OCI-LY7 (cell line): ENCODE results near the gene TULP4. TPM values are rescaled to one million over a fixed set of nuclear protein-coding genes. Genes with fewer than 3 reads are reported as not detected.

Experiments
- BruUV-seq: library from RNA; stranded (reverse); fragments of 400-500 nt; replicated peaks from 2 replicates; lab custom pipeline; 2021; lab: Mats Ljungman, UMichigan
- CTCF ChIA-PET: fragments of 300-600 bp; sonication (Branson Sonifier 250); formaldehyde crosslinking; loops from one replicate; lab custom pipeline; 2022; ENCODE audit warnings: antibody characterized with exemption; ENCODE audit not compliant: unreplicated experiment; lab: Charles Lee
- POLR2A ChIA-PET: fragments of 300-600 bp; sonication (Branson Sonifier 250); formaldehyde crosslinking; loops from one replicate; lab custom pipeline; 2022; ENCODE audit warnings: antibody characterized with exemption; lab: Charles Lee
- DNase-seq: peaks from one replicate; pipeline ENCODE4 v3.0.0-alpha.2; 2015; ENCODE audit warnings: low spot score
- H2AFZ ChIP-seq: fragments of 200-600 bp; sonication (generic), shearing (Covaris generic); 2 replicates; pipeline ENCODE4 v1.6.1; 2014; ENCODE audit warnings: mild to moderate bottlenecking, antibody characterized with exemption, low read length, moderate library complexity
- H3K27ac ChIP-seq: fragments of 200-600 bp; sonication (generic); 2 replicates; pipeline ENCODE4 v1.5.1; 2014; ENCODE audit warnings: mixed run types, low read depth, mild to moderate bottlenecking, moderate library complexity, low read length, inconsistent platforms; ENCODE audit not compliant: poor library complexity, severe bottlenecking
- H3K36me3 ChIP-seq: fragments of 200-600 bp; sonication (generic); 2 replicates; pipeline ENCODE4 v1.6.1; 2014; ENCODE audit warnings: mild to moderate bottlenecking, antibody characterized with exemption, low read length, moderate library complexity, mixed read lengths; ENCODE audit not compliant: insufficient read depth
- H3K4me1 ChIP-seq: fragments of 200-600 bp; sonication (generic); 2 replicates; pipeline ENCODE4 v1.5.1; 2014; ENCODE audit warnings: mild to moderate bottlenecking, low read length; ENCODE audit not compliant: insufficient read depth, poor library complexity, severe bottlenecking
- H3K4me2 ChIP-seq: fragments of 200-600 bp; sonication (generic); 2 replicates; pipeline ENCODE4 v1.6.1; 2014; ENCODE audit warnings: mild to moderate bottlenecking, low read length
- H3K4me3 ChIP-seq: fragments of 200-600 bp; sonication (generic); 2 replicates; pipeline ENCODE4 v1.5.1; 2014; ENCODE audit warnings: mild to moderate bottlenecking, low read depth, low read length; ENCODE audit not compliant: poor library complexity, severe bottlenecking
- H3K79me2 ChIP-seq: fragments of 200-600 bp; sonication (generic); 2 replicates; pipeline ENCODE4 v1.6.1; 2016; ENCODE audit warnings: low read depth, mild to moderate bottlenecking, low read length, moderate library complexity, mixed read lengths; ENCODE audit not compliant: insufficient read depth
- H3K9me2 ChIP-seq: fragments of 200-600 bp; sonication (generic); 2 replicates; pipeline ENCODE4 v1.6.1; 2016; ENCODE audit warnings: mild to moderate bottlenecking, low read length, mixed read lengths; ENCODE audit not compliant: insufficient read depth
- H3K9me3 ChIP-seq: fragments of 200-600 bp; sonication (generic); 2 replicates; pipeline ENCODE4 v1.6.1; 2014; ENCODE audit warnings: mild to moderate bottlenecking, mixed run types, low read length, mixed read lengths
- H4K20me1 ChIP-seq: fragments of 200-600 bp; sonication (generic); 2 replicates; pipeline ENCODE4 v1.6.1; 2014; ENCODE audit warnings: mild to moderate bottlenecking, antibody characterized with exemption, low read length, moderate library complexity, mixed read lengths; ENCODE audit not compliant: insufficient read depth
- EZH2phosphoT487 ChIP-seq: fragments of 200-600 bp; sonication (generic); IDR thresholded peaks from 2 replicates; pipeline ENCODE4 v1.6.1; 2018; ENCODE audit warnings: low read depth, borderline replicate concordance, mild to moderate bottlenecking, mixed run types, antibody characterized with exemption, low read length, moderate library complexity, mixed read lengths
- intact Hi-C: fragments of 100-400 bp; cut with micrococcal nuclease; formaldehyde crosslinking; loops from one replicate; pipeline ENCODE4 v1.10.0; 2022; ENCODE audit not compliant: unreplicated experiment
- total RNA-seq, 2 experiments: library from RNA; depleted of rRNA in 1 of 2; stranded (reverse); fragments of >200 nt in 1 of 2; shearing (Covaris generic) in 1 of 2; gene quantifications; 2 replicates each; pipeline ENCODE4 v1.2.3, GENCODE V29; 2014 to 2022
- TF ChIP-seq, protein P1 (sequence below): fragments of 200-600 bp; sonication (generic); conservative IDR thresholded peaks from 2 replicates; pipeline ENCODE4 v1.5.1; 2014; ENCODE audit warnings: mild to moderate bottlenecking, antibody characterized with exemption, low read length, moderate library complexity, mixed read lengths

TULP4 gene
- total RNA-seq, 2 experiments from 2014 or later = 62.1 to 64.8 TPM

DNA sequence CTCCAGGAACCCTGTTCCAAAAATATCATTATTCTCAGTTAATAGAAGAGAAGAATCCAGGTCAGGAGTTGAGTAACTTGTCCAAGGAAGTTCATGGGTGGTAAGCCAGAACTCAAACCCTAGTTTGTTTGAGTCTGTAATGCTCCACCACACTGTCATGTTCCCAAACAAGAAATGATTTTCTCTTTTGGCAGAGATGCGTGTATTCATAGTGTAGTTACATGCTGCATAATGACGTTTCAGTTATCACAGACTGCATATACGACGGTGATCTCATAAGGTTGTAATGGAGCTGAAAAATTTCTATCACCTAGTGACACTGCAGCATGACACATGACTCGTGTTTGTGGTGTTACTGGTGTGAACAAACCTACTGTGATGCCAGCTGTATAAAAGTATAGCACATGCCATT lies 102.6 kb downstream of the TULP4 start:
- intact Hi-C loops = no loop called here
- no peaks in the 10 kb centered on the region for H3K9me2 ChIP-seq
- BruUV-seq = no TSS peak
- no peak overlapping the region for H3K4me2 ChIP-seq
- ChIA-PET CTCF (no interaction called here), POLR2A (no interaction called here)
- no peak overlapping the region for H2AFZ ChIP-seq
- no peak overlapping the region for H3K4me3 ChIP-seq
- peaks cover 12% of the 10 kb centered on the region; the same call in 1 of the 2 replicates for H3K36me3 ChIP-seq
- H3K9me3 ChIP-seq = peaks cover 11% of the 10 kb centered on the region; the same call in 1 of the 2 replicates
- no peaks in the 10 kb centered on the region for H4K20me1 ChIP-seq
- no peak for TF ChIP-seq EZH2phosphoT487
- TF ChIP-seq, protein P1, sequence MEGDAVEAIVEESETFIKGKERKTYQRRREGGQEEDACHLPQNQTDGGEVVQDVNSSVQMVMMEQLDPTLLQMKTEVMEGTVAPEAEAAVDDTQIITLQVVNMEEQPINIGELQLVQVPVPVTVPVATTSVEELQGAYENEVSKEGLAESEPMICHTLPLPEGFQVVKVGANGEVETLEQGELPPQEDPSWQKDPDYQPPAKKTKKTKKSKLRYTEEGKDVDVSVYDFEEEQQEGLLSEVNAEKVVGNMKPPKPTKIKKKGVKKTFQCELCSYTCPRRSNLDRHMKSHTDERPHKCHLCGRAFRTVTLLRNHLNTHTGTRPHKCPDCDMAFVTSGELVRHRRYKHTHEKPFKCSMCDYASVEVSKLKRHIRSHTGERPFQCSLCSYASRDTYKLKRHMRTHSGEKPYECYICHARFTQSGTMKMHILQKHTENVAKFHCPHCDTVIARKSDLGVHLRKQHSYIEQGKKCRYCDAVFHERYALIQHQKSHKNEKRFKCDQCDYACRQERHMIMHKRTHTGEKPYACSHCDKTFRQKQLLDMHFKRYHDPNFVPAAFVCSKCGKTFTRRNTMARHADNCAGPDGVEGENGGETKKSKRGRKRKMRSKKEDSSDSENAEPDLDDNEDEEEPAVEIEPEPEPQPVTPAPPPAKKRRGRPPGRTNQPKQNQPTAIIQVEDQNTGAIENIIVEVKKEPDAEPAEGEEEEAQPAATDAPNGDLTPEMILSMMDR = no peak
- H3K79me2 ChIP-seq = no peaks in the 10 kb centered on the region
- no peak overlapping the region for H3K27ac ChIP-seq
- no peaks in the 10 kb centered on the region for H3K4me1 ChIP-seq
- DNase-seq = no peak

DNA sequence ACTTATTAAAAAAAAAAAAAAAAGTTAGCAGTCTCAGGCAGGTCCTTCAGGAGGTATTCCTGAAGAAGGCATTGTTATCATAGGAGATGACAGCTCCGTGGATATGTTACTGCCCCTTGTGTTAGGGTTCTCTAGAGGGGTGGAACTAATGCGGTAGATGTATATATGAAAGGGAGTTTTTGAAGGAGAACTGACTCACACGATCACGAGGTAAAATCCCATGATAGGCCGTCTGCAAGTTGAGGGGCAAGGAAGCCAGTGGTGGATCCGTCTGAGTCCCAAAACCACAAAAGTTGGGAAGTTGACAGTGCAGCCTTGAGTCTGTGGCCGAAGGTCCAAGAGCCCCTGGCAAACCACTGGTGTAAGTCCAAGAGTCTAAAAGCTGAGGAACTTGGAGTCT lies 103.4 kb downstream of the TULP4 start:
- BruUV-seq = no TSS peak
- Histone ChIP-seq H3K27ac (no peak overlapping the region), H3K4me1 (no peaks in the 10 kb centered on the region), H3K79me2 (no peaks in the 10 kb centered on the region), H3K9me3 (peaks cover 12% of the 10 kb centered on the region; the same call in 1 of the 2 replicates), H3K4me2 (no peak overlapping the region), H3K36me3 (peaks cover 12% of the 10 kb centered on the region; the same call in 1 of the 2 replicates), H3K4me3 (no peak overlapping the region), H3K9me2 (no peaks in the 10 kb centered on the region), H2AFZ (no peak overlapping the region), H4K20me1 (no peaks in the 10 kb centered on the region)
- intact Hi-C loops = no loop called here
- ChIA-PET POLR2A (no interaction called here), CTCF (no interaction called here)
- TF ChIP-seq, protein P1 = no peak
- TF ChIP-seq EZH2phosphoT487 = no peak
- DNase-seq = no peak

DNA sequence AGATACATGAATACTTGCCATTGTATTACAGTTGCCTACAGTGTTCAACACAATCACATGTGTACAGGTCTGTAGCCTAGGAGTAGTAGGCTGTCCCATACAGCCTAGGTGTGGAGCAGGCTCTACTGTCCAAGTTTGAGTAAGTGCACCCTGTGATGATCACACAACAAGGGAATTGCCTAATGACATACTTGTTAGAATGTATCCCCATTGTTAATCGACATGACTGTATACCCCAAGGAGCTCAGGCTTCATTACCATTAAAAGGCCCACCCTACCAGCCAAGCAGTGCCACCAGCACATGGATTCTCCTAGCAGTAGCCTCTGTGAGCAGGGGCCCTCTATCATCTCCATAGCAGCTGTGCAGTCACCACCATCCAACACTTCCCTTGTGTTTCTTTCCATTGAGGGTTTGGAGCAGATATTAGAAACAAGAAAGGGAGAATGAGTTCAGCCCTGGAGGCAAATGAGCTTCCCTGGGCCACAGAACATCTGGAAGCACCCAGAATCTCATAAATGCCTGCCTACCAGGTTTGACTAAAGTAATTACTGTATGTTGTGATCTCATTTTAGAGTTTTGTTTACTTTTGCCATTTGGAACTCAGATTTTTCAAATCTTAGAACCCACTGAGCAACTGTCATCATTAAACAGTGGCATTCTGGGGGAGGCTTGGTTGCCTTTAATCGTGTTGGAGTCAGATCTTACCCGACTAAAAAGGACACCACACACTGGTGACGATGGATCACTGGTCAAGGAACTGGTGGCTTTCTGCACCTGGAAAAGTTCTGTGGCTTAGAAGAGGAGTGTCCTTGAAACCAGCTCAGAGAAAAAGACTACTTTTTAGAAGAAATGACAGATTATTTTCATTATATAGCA lies 104.9 kb downstream of the TULP4 start:
- peaks cover 12% of the 10 kb centered on the region; the same call in 1 of the 2 replicates for H3K9me3 ChIP-seq
- H2AFZ ChIP-seq = no peak overlapping the region
- DNase-seq = no peak
- CTCF ChIA-PET = no interaction called here
- POLR2A ChIA-PET = interaction anchor here (0.7 kb wide), 2 partner anchors 330 to 1157 kb away, joined by 4 to 5 read pairs; no protein-coding TSS in a partner anchor
- no peak overlapping the region for H3K4me3 ChIP-seq
- no peak for TF ChIP-seq EZH2phosphoT487
- TF ChIP-seq, protein P1 = no peak
- intact Hi-C loops = no loop called here
- peaks cover 12% of the 10 kb centered on the region; the same call in 1 of the 2 replicates for H3K36me3 ChIP-seq
- H3K79me2 ChIP-seq = no peaks in the 10 kb centered on the region
- no peaks in the 10 kb centered on the region for H4K20me1 ChIP-seq
- H3K27ac ChIP-seq = no peak overlapping the region
- H3K4me2 ChIP-seq = no peak overlapping the region
- H3K4me1 ChIP-seq = no peaks in the 10 kb centered on the region
- H3K9me2 ChIP-seq = no peaks in the 10 kb centered on the region
- no TSS peak for BruUV-seq
